HEK293 (cell line): Measurements from ENCODE around the gene SCAF1.

Source experiments
- CTCF ChIA-PET: fragments of 350-600 bp; formaldehyde crosslinking; extraction: SDS; loops from one replicate; lab custom pipeline; 2021; ENCODE audit warnings: antibody characterized with exemption; lab: Yijun Ruan, JAX
- POLR2A ChIA-PET: fragments of 300-600 bp; formaldehyde crosslinking; extraction: SDS; loops from one replicate; lab custom pipeline; 2020; ENCODE audit warnings: antibody characterized with exemption, inconsistent platforms; lab: Yijun Ruan, JAX
- H3K27ac ChIP-seq: fragments of 200-500 bp; sonication (Bioruptor generic); 2 replicates; pipeline ENCODE4 v1.5.1; 2014; ENCODE audit warnings: low read depth, low read length, control low read depth, inconsistent platforms; ENCODE audit errors: extremely low read depth
- H3K36me3 ChIP-seq, 2 experiments: fragments of 200-500 bp in 1 of 2; sonication (Bioruptor generic) in 1 of 2; 1 replicate in 1 of 2; 2 replicates in 1 of 2; pipeline ENCODE4 v1.5.1; 2014 to 2017; ENCODE audit warnings: inconsistent platforms in 2 of 2, low read length in 2 of 2; ENCODE audit not compliant: control insufficient read depth in 2 of 2, insufficient read depth in 1 of 2
- H3K4me1 ChIP-seq: fragments of 200-500 bp; sonication (Bioruptor generic); 2 replicates; pipeline ENCODE4 v1.5.1; 2014; ENCODE audit warnings: mild to moderate bottlenecking, low read length, inconsistent platforms; ENCODE audit not compliant: control insufficient read depth, insufficient read depth
- H3K4me3 ChIP-seq: 2 replicates; pipeline ENCODE4 v1.5.1; 2011; ENCODE audit warnings: low read depth, mild to moderate bottlenecking, control low read depth, low read length, moderate library complexity
- H3K9me3 ChIP-seq: fragments of 200-500 bp; sonication (Bioruptor generic); 2 replicates; pipeline ENCODE4 v1.5.1; 2014; ENCODE audit warnings: low read depth, low read length, inconsistent platforms; ENCODE audit not compliant: control insufficient read depth, insufficient read depth
- BCL11A ChIP-seq: fragments of 450-650 bp; formaldehyde crosslinking; IDR thresholded peaks from 2 replicates; pipeline ENCODE4 v1.5.1; 2016; ENCODE audit warnings: low read depth, missing biosample characterization, missing genetic modification characterization
- IKZF3 ChIP-seq: fragments of 450-650 bp; IDR thresholded peaks from 2 replicates; pipeline ENCODE4 v1.5.0; 2018; ENCODE audit warnings: missing biosample characterization, mild to moderate bottlenecking, missing genetic modification characterization, moderate library complexity
- REPIN1 ChIP-seq: fragments of 450-650 bp; formaldehyde crosslinking; IDR thresholded peaks from 2 replicates; pipeline ENCODE4 v1.5.1; 2017; ENCODE audit warnings: missing biosample characterization, missing genetic modification characterization, low read depth
- SP2 ChIP-seq: fragments of 450-650 bp; formaldehyde crosslinking; IDR thresholded peaks from 2 replicates; pipeline ENCODE4 v1.5.1; 2016; ENCODE audit warnings: missing biosample characterization, missing genetic modification characterization
- SP3 ChIP-seq: fragments of 450-650 bp; formaldehyde crosslinking; IDR thresholded peaks from 2 replicates; pipeline ENCODE4 v1.5.1; 2016; ENCODE audit warnings: missing biosample characterization, missing genetic modification characterization
- ZBTB1 ChIP-seq: fragments of 450-650 bp; formaldehyde crosslinking; IDR thresholded peaks from 2 replicates; pipeline ENCODE4 v1.5.1; 2016; ENCODE audit warnings: missing biosample characterization, missing genetic modification characterization
- ZBTB20 ChIP-seq: fragments of 450-650 bp; formaldehyde crosslinking; IDR thresholded peaks from 2 replicates; pipeline ENCODE4 v1.5.1; 2016; ENCODE audit warnings: missing biosample characterization, missing genetic modification characterization
- ZBTB7A ChIP-seq: fragments of 450-650 bp; formaldehyde crosslinking; IDR thresholded peaks from 2 replicates; pipeline ENCODE4 v1.5.1; 2016; ENCODE audit warnings: low read depth, missing biosample characterization, missing genetic modification characterization
- ZNF146 ChIP-seq: fragments of 450-650 bp; formaldehyde crosslinking; IDR thresholded peaks from 2 replicates; pipeline ENCODE4 v1.5.1; 2016; ENCODE audit warnings: missing biosample characterization, missing genetic modification characterization
- ZNF2 ChIP-seq: fragments of 450-650 bp; formaldehyde crosslinking; IDR thresholded peaks from 2 replicates; pipeline ENCODE4 v1.5.1; 2016; ENCODE audit warnings: missing biosample characterization, missing genetic modification characterization
- ZNF266 ChIP-seq: fragments of 450-650 bp; formaldehyde crosslinking; IDR thresholded peaks from 2 replicates; pipeline ENCODE4 v1.5.1; 2016; ENCODE audit warnings: missing biosample characterization, missing genetic modification characterization, low read depth
- ZNF302 ChIP-seq: fragments of 450-650 bp; formaldehyde crosslinking; IDR thresholded peaks from 2 replicates; pipeline ENCODE4 v1.5.1; 2016; ENCODE audit warnings: missing biosample characterization, missing genetic modification characterization, low read depth
- ZNF350 ChIP-seq: fragments of 450-650 bp; formaldehyde crosslinking; IDR thresholded peaks from 2 replicates; pipeline ENCODE4 v1.5.0; 2017; ENCODE audit warnings: missing biosample characterization, mild to moderate bottlenecking, missing genetic modification characterization
- ZNF394 ChIP-seq: fragments of 450-650 bp; formaldehyde crosslinking; IDR thresholded peaks from 2 replicates; pipeline ENCODE4 v1.5.1; 2016; ENCODE audit warnings: missing biosample characterization, missing genetic modification characterization, mild to moderate bottlenecking, moderate library complexity, borderline replicate concordance
- ZNF510 ChIP-seq: fragments of 450-650 bp; formaldehyde crosslinking; IDR thresholded peaks from 2 replicates; pipeline ENCODE4 v1.5.1; 2018; ENCODE audit warnings: mild to moderate bottlenecking, missing genetic modification characterization, missing biosample characterization; ENCODE audit not compliant: insufficient replicate concordance
- ZNF558 ChIP-seq: fragments of 450-650 bp; formaldehyde crosslinking; IDR thresholded peaks from 2 replicates; pipeline ENCODE4 v1.5.1; 2016; ENCODE audit warnings: missing biosample characterization, missing genetic modification characterization
- ZNF621 ChIP-seq: fragments of 450-650 bp; formaldehyde crosslinking; IDR thresholded peaks from 2 replicates; pipeline ENCODE4 v1.5.1; 2017; ENCODE audit warnings: missing biosample characterization, missing genetic modification characterization
- ZNF677 ChIP-seq: fragments of 450-650 bp; IDR thresholded peaks from 2 replicates; pipeline ENCODE4 v1.5.0; 2018; ENCODE audit warnings: missing biosample characterization, mild to moderate bottlenecking, missing genetic modification characterization, moderate library complexity
- ZNF837 ChIP-seq: fragments of 450-650 bp; formaldehyde crosslinking; IDR thresholded peaks from 2 replicates; pipeline ENCODE4 v1.5.1; 2016; ENCODE audit warnings: missing biosample characterization, missing genetic modification characterization
- TF ChIP-seq, protein P1 (sequence below): fragments of 450-650 bp; formaldehyde crosslinking; IDR thresholded peaks from 2 replicates; pipeline ENCODE4 v1.5.1; 2017; ENCODE audit warnings: missing biosample characterization, missing genetic modification characterization
- TF ChIP-seq, protein P2 (sequence below): fragments of 450-650 bp; formaldehyde crosslinking; IDR thresholded peaks from 2 replicates; pipeline ENCODE4 v1.5.1; 2016; ENCODE audit warnings: missing biosample characterization, missing genetic modification characterization
- TF ChIP-seq, protein P3 (sequence below): sonication (generic); formaldehyde crosslinking; IDR thresholded peaks from 2 replicates; pipeline ENCODE4 v1.8.1; 2022; ENCODE audit warnings: mild to moderate bottlenecking, moderate library complexity, missing genetic modification reagents
- TF ChIP-seq, protein P4 (sequence below): fragments of 450-650 bp; formaldehyde crosslinking; IDR thresholded peaks from 2 replicates; pipeline ENCODE4; 2016; ENCODE audit warnings: missing biosample characterization, missing genetic modification characterization
- TF ChIP-seq, protein P5 (sequence below): fragments of 450-650 bp; formaldehyde crosslinking; IDR thresholded peaks from 2 replicates; pipeline ENCODE4 v1.5.1; 2016; ENCODE audit warnings: missing biosample characterization, missing genetic modification characterization

Gene SCAF1

GRCh38 chr19:49676784-49677230 lies 34.8 kb downstream of the SCAF1 start:
- peak overlapping the region; percentile 94 for H3K27ac ChIP-seq
- peak overlapping the region; percentile 76 for H3K4me3 ChIP-seq
- TF ChIP-seq BCL11A (tag by site-specific recombination) (no peak), ZNF558 (tag by site-specific recombination) (no peak), ZNF146 (tag by site-specific recombination) (no peak), SP2 (tag by site-specific recombination) (peak; percentile 88), SP3 (tag by site-specific recombination) (peak; percentile 95; the same call in 1 of the 2 replicates), ZNF677 (tag by site-specific recombination) (peak; percentile 69; the same call in 1 of the 2 replicates), REPIN1 (tag by site-specific recombination) (no peak)
- TF ChIP-seq, protein P1, sequence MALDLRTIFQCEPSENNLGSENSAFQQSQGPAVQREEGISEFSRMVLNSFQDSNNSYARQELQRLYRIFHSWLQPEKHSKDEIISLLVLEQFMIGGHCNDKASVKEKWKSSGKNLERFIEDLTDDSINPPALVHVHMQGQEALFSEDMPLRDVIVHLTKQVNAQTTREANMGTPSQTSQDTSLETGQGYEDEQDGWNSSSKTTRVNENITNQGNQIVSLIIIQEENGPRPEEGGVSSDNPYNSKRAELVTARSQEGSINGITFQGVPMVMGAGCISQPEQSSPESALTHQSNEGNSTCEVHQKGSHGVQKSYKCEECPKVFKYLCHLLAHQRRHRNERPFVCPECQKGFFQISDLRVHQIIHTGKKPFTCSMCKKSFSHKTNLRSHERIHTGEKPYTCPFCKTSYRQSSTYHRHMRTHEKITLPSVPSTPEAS, result no peak
- TF ChIP-seq, protein P2, sequence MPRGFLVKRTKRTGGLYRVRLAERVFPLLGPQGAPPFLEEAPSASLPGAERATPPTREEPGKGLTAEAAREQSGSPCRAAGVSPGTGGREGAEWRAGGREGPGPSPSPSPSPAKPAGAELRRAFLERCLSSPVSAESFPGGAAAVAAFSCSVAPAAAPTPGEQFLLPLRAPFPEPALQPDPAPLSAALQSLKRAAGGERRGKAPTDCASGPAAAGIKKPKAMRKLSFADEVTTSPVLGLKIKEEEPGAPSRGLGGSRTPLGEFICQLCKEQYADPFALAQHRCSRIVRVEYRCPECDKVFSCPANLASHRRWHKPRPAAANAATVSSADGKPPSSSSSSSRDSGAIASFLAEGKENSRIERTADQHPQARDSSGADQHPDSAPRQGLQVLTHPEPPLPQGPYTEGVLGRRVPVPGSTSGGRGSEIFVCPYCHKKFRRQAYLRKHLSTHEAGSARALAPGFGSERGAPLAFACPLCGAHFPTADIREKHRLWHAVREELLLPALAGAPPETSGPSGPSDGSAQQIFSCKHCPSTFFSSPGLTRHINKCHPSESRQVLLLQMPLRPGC (tag by site-specific recombination), result no peak
- TF ChIP-seq, protein P3, sequence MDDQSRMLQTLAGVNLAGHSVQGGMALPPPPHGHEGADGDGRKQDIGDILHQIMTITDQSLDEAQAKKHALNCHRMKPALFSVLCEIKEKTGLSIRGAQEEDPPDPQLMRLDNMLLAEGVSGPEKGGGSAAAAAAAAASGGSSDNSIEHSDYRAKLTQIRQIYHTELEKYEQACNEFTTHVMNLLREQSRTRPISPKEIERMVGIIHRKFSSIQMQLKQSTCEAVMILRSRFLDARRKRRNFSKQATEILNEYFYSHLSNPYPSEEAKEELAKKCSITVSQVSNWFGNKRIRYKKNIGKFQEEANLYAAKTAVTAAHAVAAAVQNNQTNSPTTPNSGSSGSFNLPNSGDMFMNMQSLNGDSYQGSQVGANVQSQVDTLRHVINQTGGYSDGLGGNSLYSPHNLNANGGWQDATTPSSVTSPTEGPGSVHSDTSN (CRISPR knock-in tag), result peak; percentile 99
- TF ChIP-seq, all 188 proteins: peak for 4
- CTCF ChIA-PET, result interaction anchor here (0.7 to 4.4 kb wide), 10 partner anchors 12 to 203 kb away, joined by 3 to 27 read pairs (median 4); partner anchors contain the start of genes BCL2L12, IRF3, PRRG2 and RRAS
- H3K9me3 ChIP-seq, result no peaks in the 10 kb centered on the region
- H3K4me1 ChIP-seq, result peaks cover 21% of the 10 kb centered on the region
- peaks cover 18% of the 10 kb centered on the region in 2 experiments; a peak in 2 of 3 replicates for H3K36me3 ChIP-seq
- POLR2A ChIA-PET, result interaction anchor here (0.5 to 3.8 kb wide), 32 partner anchors 10 to 603 kb away, joined by 3 to 56 read pairs (median 6); partner anchors contain the start of genes AKT1S1, ALDH16A1, AP2A1 and ATF5

DNA sequence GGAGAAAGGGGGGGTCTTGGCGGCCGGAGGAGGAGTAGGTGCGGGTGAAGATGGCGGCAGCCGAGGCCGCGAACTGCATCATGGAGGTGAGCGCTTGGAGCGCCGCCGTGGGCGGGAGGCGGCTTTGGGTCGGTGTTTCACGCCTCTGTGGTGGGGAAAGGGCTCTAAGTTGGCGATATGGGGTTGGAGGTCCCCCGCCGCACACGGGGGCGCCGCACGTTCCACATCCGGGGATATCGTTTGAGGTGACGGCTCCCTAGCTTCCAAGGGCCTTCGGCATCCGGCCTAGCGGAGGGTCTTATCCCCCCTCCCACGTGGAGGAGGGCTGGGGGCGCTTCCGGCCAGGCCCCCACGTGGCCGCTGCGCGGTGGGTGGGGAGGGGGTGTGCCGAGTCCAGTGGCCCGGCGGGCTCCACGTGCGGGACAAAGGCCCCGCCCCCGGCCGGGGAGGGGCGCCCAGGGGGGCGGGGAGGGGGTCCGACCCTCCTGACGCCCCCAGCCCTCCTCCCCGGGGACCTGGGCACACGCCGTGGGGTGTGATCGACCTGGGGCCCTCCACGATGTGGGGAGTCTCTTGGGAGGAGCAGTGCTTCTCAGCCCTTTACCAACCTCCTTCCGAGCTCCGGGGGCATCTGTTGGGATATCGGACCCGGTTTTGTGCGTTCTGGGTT lies 35.4 kb downstream of the SCAF1 start, which contains the start of gene PRMT1:
Gene PRMT1, plus strand, starts transcription at position 41 of the 670 bp plus-strand sequence. Its CDS starts 10 bp downstream, at position 51.
- Histone ChIP-seq H3K4me3 (peak within 1 kb of the TSS; percentile 76), H3K4me1 (peaks cover 17% of the 10 kb centered on the region), H3K27ac (peak within 1 kb of the TSS; percentile 94), H3K9me3 (no peaks in the 10 kb centered on the region), H3K36me3 (peaks cover 23 to 24% of the 10 kb centered on the region in 2 experiments)
- CTCF ChIA-PET, result interaction anchor here (0.6 to 4.4 kb wide), 11 partner anchors 10 to 354 kb away, joined by 3 to 27 read pairs (median 5); partner anchors contain the start of genes BCL2L12, IRF3, PRRG2 and RRAS
- POLR2A ChIA-PET, result interaction anchor here (0.5 to 3.8 kb wide), 16 partner anchors 10 to 302 kb away, joined by 3 to 56 read pairs (median 8); partner anchors contain the start of genes AKT1S1, ATF5, BCL2L12 and FUZ
- TF ChIP-seq ZNF394 (tag by site-specific recombination), result no peak
- TF ChIP-seq ZBTB20 (tag by site-specific recombination), result peak; percentile 61; the same call in 1 of the 2 replicates
- no peak for TF ChIP-seq ZNF350 (tag by site-specific recombination)
- TF ChIP-seq ZNF621 (tag by site-specific recombination), result no peak
- no peak for TF ChIP-seq ZBTB1 (tag by site-specific recombination)
- TF ChIP-seq ZBTB7A (tag by site-specific recombination), result peak; percentile 98
- no peak for TF ChIP-seq ZNF510 (tag by site-specific recombination)
- 0 out of 2 replicates have a peak, but pooled peaks have one; percentile 73 for TF ChIP-seq IKZF3 (tag by site-specific recombination)
- TF ChIP-seq ZNF837 (tag by site-specific recombination), result no peak
- TF ChIP-seq, protein P4, sequence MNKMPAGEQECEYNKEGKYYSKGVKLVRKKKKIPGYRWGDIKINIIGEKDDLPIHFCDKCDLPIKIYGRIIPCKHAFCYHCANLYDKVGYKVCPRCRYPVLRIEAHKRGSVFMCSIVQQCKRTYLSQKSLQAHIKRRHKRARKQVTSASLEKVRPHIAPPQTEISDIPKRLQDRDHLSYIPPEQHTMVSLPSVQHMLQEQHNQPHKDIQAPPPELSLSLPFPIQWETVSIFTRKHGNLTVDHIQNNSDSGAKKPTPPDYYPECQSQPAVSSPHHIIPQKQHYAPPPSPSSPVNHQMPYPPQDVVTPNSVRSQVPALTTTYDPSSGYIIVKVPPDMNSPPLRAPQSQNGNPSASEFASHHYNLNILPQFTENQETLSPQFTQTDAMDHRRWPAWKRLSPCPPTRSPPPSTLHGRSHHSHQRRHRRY, result no peak
- no peak for TF ChIP-seq ZNF266 (tag by site-specific recombination)
- TF ChIP-seq ZNF2, result peak; percentile 61; the same call in 1 of the 2 replicates
- TF ChIP-seq, protein P5, sequence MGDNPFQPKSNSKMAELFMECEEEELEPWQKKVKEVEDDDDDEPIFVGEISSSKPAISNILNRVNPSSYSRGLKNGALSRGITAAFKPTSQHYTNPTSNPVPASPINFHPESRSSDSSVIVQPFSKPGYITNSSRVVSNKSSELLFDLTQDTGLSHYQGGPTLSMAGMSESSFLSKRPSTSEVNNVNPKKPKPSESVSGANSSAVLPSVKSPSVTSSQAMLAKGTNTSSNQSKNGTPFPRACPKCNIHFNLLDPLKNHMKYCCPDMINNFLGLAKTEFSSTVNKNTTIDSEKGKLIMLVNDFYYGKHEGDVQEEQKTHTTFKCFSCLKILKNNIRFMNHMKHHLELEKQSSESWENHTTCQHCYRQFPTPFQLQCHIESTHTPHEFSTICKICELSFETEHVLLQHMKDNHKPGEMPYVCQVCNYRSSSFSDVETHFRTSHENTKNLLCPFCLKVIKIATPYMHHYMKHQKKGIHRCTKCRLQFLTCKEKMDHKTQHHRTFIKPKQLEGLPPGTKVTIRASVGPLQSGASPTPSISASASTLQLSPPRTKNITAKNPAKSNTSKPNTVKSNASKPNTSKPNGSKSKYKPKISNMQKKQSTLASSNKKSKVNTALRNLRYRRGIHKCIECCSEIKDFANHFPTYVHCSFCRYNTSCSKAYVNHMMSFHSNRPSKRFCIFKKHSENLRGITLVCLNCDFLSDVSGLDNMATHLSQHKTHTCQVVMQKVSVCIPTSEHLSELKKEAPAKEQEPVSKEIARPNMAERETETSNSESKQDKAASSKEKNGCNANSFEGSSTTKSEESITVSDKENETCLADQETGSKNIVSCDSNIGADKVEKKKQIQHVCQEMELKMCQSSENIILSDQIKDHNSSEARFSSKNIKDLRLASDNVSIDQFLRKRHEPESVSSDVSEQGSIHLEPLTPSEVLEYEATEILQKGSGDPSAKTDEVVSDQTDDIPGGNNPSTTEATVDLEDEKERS (tag by site-specific recombination), result peak; percentile 65; the same call in 1 of the 2 replicates
- TF ChIP-seq ZNF302 (tag by site-specific recombination), result no peak
